Stimulated activated CD4-positive, alpha-beta T cell treated with anti-CD3 and anti-CD28 coated beads, Interleukin-15, amount 100 ng/mL, for 48 hours (primary cell): Measurements from ENCODE around the gene PGC.

Source experiments
- DNase-seq, 2 donors: peaks; one replicate each; pipeline ENCODE4 v3.0.0-alpha.2; 2020; ENCODE audit warnings: low read depth in 2 of 2

PGC gene

DNA sequence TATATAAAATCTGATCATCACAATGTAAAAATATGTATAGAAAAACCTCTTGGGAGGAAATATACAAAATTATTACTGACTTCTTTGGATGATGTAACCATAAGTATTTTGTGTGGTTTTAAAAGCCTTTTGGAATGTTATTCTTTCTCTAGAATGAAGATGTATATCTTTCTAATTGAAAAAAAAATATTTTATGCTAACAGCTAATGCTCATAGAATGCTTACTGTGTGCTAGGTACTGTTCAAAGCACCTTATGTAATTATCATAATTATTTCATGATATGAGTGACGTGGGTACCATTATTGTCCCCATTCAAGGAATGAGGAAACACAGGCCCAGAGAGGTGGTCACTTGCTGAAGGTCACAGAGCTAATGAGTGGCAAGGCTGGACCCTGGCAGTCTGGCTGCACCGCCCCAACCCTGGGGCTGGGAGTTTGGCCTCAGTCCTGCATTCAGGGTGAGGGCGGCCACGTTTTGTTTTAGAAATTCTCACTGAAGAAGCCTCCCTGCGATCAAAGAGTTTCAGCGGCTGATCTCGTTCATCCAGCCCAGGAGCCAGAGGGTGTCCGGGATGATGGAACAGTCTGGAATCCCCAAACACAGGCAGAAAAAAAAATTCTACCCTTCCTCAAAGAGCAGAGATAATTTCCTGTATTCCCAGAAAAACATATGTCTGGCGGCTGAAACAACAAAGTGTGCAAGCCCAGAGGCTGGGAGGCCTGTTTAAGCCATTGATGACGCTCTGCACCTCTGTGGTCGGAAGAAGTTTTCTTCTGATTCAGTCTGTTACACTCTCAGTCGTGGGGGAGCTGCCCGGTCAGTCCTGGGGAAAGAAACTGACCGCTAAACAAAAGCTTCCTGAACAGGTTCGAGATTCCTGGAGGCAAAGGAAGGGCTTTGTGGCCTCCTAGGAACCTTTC lies 49.1 kb downstream of the PGC start:
- no peak for DNase-seq

DNA sequence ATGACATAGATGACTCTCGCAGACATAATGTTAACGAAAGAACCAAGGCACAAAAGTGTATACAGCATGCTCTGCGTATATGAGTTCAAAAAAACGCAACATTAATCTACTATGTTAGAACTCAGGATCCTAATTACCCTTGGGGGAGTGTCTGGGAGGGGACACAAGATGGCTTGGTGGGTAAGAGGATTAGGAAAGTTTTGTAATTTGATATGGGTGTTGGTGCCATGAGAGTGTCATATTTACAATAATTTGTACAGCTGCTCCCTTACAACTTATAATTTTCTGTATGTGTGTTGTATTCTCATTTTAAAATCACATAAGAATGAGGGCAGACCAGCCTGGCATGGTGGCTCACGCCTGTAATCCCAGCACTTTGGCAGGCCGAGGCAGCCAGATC lies 50.4 kb downstream of the PGC start:
- DNase-seq = no peak

- no peak for DNase-seq
These were observed 51.4 kb downstream of the PGC start for GRCh38 chr6:41695825-41696224.

- no peak for DNase-seq
These were observed 52.2 kb downstream of the PGC start for GRCh38 chr6:41694815-41695526.

DNA sequence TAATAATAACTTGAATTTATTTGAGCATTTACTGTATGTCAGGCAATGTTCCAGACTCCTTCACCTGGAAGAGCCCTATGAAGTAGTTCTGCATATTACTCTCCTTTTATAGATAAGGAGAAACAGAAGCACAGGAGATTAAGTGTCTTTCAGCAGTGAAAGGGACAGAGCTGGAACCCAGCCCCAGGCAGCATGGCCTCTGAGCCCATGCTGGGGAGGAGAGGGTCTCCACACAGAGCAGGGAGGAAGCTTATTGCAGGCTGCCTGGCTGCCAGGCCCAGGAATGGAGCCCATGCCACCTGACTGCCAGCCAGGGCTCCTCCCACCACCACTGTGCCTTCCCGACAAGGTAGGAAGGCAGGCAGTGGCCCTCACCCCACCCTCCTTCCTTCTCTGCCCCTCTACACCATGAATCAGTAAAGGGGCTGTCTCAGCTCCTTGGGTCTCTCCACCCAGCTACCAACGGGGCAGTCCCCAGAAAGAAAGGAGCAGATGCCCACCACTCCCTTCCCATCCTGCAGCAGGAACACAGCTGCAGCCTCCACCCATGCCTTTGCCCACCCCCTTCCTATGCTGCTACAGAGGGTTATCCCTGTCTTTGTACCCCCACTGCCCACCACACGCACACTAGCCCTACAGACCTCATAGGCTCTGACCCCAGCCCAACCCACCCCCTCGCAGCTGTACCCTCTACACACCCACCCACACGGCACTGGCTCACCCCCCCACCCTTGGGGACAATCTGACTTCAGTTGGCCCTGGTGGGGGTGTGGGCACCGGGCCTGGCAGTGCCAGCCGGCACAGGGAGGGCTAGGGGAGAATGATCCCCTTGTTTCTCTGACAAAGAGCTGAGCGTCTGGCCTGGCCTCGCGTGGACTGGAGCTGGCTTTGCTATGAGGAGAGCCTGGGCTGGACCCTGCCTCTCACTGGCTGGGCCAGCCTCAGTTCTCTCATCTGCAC lies 53.6 kb downstream of the PGC start:
- DNase-seq = no peak

DNA sequence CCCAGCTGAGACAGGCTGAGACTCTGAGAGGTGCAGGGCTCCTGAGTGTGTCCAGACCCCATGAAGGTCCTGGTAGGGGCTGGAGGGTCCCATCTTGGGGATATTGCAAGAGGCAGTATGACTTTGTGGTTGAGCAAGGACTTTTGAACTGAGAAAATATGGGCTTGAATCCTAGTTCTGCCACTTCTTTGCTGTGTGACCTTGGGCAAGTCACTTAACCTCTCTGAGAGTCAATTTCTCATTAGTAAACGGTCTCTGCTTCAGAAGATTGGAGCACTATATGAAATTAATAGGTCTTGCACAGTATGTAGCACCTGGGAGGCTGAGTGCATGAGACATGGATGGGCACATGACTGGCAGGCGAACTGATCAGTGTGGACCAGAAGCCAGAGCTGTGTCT lies 54.5 kb downstream of the PGC start:
- no peak for DNase-seq

DNA sequence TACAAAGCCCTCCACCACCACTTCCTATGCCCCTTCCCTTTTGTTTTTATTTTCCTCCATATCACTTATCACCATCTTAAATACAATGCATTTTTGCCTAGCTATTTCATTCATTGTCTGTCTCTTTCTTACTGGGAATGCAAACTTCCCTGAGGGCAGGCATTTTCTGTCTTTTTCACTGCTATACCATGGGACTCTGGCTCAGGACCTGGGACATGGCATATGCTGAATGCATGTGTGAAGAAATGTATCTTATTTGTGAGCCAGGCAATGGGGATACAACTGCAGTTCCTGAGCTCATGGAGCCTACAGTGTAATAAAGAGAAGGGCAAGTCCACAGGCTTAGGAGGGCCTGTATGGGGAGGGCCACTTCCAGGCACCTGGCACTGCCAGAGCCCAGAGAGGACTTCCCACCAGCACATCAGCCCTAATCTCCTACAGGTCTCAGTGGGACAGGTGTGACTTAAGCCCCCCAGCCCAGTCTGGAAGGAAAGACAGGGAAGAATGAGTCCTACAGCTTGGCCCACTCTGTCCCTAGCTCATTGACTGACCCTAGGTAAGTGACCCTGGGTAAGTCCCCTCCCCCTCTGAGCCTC lies 55.0 kb downstream of the PGC start:
- no peak for DNase-seq

DNA sequence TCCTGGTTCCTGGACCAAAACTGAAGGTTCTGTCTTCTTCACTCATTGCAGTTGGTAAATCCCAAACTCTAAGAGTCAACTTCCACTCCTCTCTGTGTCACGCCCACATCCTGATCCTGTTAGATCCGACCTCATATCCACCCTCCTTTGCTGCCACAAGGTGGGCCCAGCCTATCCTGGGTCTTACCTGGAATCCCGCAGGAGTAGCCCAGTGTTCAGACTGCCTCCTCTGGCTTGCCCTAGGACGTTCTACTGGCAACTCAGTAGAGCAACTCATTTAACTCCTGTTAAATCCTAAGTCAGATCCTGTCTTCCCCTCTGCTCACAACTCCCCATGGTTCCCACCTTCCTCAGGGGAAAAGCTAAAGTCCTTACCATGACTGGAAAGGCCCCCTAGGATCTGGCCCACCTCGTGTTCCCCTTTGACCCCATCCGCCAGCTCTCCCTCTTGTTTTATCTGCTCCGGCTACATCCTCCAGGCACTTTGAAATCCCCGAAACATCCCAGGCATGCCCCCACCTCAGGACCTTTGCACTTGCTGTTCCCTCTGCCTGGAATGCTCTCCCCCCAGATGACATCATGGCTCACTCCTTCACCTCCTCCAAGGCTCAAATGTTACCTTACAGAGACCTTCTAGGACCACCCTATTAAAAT lies 55.6 kb downstream of the PGC start:
- no peak for DNase-seq

DNA sequence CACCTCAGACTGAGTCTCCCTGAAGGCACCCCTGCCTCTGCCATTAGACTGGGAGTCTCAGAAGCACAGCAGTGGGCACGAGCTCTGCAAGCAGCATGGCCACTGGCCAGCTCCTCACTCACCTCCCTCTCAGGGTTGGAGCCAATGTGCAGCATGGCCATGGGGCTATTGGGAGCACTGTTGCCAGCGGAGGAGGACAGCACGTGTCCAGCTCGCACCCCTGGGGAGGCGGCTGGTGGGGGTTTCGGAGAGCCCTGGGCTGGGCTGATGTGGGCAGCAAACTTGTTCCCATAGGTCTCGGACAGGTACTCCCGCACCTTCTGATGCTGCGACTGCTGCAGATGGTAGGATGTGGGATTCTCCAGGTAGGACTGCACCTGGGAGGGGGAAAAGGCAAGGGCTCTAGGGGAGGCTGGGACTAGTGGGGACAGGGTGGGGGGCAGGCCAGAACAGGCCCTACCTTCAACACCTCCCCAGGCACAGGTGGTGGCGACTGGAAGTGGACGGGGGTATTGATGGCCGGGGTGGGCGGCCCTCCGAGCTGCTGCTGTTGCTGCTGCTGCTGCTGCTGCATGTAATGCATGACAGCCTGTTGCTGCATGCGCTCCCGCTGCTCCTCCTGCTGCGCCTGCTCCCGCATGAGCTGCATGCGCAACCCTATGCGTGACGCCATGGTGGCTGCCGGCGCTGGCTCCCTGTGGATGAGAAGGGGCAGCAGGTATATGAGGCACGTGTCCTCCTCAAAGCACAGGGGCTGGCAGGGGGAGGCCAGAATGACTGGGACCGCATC lies 56.5 kb downstream of the PGC start:
- DNase-seq = no peak

- no peak for DNase-seq
These were observed 57.8 kb downstream of the PGC start for GRCh38 chr6:41689171-41690008.

GRCh38 chr6:41688256-41688965 lies 58.8 kb downstream of the PGC start:
- no peak for DNase-seq

GRCh38 chr6:41687501-41688175 lies 59.6 kb downstream of the PGC start:
- no peak for DNase-seq
